Globus pallidus (tissue), 1 donor: ENCODE data around the gene JTB.

Source experiments
- DNase-seq: peaks from one replicate; pipeline ENCODE4 v3.0.0-alpha.2; 2015; ENCODE audit warnings: low spot score

Gene JTB

DNA sequence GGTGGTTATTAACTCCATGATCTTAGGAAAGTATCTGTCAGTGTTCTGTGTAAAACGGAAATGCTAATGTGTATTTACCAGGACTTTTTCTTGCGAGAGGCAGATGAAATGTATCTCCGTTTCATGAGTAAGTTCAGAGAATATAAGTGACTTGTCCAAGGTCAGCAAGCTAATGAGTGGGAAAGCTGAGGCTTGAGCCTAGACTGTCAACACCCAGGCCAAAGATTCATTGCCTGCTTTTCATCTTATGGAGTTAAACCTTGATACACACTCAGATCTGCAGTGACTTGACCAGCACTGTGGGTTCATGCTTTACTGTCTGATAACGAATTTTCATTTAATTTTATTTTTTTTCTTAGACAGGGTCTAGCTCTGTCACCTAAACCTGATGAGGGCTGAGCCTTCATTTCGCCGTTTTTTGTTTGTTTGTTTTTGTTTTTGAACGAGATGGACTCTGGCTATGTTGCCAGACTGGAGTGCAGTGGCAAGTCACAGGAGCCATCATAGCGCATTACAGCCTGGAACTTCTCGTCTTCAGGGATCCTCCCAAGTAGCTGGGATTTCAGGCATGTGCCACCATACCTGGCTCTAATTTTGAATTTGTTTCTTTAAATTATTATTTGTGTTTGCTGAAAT lies 918 bp upstream of the JTB start:
- no peak for DNase-seq

DNA sequence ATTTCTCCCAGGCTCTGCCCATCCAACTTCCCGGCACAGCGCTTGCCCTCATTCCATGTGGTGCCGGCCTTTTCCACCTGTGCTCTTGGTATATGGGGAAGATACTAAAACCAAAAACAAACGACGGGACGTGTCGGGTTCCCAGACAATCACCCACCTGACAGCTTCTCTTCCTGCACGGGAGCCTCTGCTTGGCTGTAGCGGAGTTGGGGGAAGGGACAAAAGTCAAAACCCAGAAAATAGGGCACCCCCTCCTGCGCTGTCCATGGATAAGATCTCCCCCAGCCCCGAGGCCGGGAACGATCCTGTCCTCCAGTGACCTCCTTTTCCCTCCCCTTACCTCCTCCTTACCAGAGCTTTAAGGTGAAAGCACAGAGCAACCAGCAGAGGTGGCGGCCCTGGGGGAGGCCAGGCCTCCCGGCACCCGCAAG lies 640 bp downstream of the JTB start:
- no peak for DNase-seq

DNA sequence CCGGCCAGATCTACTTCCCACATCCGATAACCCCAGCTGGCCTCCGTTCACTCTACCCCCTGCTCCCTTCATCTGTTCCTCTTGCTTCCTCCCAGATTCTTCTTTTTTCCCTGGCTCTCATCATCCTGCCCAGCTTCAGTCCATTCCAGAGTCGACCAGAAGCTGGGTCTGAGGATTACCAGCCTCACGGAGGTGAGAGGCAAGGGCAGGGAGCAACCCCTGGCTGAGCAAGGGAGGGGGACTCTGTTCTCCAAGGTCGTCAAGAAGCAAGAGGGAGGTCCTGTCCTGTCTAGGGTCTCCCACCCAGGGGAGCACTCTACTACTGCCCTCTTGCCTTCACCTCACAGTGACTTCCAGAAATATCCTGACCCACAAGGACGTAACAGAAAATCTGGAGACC lies 3.9 kb downstream of the JTB start:
- DNase-seq: no peak

DNA sequence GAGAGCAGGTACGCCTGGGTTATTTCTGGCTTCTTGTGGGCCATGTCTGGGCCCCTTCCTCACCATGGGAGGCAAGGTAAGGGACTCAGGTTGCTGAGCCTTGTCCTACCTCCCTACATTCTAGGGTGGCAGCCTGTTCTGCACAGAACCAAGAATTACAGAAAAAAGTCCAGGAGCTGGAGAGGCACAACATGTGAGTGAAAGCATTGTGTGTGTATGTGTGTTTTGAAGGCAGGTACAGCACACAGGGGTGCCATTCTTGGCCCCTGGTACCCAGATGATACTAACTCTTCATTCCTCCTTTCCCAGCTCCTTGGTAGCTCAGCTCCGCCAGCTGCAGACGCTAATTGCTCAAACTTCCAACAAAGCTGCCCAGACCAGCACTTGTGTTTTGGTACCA lies 4.4 kb downstream of the JTB start:
- no peak for DNase-seq

DNA sequence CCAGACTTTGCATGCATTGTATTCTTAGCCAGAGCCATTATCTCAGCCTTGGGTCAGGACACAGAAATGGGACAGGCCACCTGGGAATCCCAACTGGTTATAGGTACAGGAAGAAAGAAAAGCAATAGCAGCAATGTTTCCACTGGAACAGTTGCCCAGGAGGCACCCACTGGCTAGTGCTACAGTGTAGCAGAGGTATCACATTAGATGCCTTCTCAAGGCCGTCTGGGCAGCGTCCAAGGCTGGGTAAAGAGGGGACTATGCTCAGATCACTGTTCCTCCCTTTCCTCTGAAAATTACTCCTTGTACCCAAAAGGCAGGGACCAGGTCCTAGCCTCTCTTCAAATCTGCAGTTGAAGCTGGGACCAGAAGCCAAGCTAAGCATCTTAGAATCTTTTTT lies 7.1 kb downstream of the JTB start:
- no peak for DNase-seq

DNA sequence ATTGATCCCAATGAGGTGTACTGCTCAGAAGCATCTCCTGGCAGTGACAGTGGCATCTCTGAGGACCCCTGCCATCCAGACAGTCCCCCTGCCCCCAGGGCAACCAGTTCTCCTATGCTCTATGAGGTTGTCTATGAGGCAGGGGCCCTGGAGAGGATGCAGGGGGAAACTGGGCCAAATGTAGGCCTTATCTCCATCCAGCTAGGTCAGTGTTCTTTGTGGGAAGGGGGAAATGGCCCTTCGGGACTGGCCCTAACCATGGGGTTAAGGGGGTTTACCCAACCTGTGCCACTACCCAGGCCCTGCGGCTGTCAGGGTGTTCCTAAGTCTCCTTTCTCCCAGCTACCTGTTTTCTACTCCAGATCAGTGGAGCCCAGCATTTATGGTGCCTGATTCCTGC lies 8.5 kb downstream of the JTB start:
- no peak for DNase-seq

DNA sequence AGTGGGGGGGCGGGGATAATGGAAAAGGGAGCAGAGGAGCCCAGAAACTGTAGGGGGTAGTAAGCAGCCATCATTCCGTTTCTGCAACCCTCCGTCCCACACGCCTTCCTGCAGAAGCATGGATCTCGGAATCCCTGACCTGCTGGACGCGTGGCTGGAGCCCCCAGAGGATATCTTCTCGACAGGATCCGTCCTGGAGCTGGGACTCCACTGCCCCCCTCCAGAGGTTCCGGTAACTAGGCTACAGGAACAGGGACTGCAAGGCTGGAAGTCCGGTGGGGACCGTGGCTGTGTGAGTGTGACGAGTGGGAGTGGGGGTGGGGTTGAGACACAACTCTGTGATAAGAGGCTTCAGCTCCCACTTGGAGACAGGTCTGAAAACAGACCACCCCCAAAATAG lies 9.1 kb downstream of the JTB start:
- no peak for DNase-seq

DNA sequence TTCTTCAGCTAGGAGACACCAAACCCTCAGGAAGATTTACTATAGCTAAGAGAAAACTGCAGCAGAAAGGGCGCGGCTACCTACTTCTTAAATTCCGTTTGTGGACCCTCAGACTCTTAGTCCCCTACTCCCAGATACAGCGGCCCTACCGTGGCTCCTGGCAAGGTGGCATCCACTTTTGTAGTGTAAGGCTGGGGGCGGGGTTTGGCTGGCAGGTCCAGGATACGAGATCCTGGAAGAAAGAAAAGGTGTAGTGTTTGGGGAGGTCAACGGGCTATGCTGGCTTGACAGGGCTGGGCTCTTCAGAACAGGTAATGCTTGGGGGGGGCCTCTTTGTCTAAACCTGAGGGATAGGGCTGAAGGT lies 9.5 kb downstream of the JTB start:
- no peak for DNase-seq

DNA sequence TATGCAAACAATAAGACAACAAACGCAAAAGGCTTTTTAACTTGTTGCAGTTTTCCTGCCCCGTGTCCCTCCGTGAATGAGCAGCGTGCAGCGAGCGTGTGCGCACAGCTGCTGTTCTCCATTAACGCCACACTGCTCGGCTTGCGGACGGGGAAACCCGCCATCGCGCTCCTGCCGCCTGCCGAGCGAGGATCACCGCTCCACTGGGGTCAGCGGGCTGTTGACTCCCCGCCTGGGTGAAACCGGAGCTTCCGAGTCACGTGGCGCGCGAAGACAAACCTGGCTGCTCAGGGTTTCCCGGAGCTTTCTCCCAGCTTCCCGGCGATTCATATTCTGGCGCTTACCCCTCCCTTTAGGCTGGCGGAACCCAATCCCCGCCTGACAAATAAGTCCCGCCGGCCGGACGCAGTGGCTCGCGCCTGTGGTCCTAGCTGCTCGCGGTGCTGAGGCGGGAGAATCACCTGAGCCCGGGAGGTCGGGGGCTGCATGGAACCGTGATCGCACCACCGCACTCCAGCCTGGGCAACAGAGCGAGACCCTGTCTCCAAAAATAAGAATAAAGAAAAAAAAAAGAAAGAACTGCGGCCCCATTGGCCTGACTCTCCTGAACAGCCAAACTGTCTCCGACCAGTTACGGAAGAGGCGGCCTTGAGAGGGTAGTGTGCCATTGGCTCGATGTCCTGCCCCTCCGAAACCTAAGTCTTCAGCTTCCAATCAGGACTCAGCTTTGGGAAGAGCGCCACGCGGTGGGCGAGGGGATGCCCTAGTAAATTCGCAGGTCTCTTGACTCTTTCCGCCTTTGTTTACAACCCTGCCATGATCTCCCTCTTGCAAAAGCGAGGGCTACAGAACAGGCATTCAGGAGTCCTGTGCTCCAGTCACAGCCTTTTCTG lies 10.1 kb downstream of the JTB start, which contains the start of gene CREB3L4:
CREB3L4 (plus strand) TSS at position 796 of the 893 bp plus-strand sequence. CDS start 624 bp downstream, outside the sequence.
- peak; percentile 98 for DNase-seq

DNA sequence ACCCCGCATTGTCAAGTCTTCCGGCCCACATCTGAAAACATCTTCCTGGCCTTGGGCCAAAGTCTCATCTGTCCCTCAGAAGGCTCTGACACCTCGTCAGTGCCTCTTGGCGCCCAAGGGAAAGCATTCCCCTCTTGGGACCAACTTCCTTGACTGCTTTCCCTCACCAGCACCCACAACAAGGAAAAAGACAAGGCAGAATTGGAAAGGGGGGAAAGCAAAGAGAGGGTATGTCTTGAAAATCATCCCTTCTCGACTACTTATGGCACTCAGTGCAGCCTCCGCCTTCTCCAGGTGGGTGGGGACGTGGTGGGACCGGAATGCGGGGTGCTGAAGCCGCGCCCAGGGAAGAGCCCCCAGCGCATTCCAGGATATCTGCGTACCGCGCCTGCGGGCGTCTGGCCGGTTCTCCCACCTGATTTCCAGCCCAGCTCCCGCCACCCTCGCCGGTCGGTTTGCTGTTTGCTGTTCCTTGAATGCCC lies 13.6 kb downstream of the JTB start:
- no peak for DNase-seq

DNA sequence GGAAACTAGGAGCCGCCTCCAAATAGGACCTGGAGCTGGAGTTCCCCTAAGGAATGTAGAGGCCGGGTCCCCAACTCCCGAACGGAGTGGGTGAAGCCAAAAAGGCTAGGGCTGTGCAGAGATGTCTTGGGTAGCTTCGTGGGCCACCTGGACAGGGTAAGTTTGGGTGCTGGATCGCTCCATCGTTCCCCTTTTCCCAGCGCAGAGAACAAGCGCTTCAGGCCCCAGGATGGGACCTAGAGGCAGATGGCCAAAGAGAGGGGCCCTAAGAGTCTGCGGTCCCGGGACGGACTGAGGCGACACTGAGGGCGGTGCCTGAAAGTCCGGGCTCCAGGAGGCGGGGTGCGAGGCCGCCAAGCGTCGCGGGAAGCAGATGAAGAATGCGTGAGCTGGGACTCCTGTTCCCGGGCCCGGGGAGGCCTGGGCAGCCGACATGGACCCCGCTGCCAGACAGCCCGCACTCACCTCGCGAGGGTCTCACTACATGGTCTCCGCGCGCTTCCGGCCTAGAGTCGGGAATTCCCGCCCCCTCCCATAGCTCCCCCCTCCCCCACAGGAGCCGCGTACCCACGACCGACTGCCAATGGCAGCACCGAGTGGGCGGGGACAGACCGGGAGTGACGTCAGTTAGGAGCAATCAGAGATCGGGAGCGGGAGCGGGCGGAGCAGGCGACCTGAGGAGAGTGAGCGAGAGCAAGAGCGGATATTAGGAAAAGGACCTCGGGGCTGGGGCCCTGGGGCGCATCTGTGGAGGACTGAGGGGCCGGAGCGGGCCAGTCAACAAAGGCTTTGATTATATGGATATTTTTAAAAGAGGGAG lies 14.2 kb downstream of the JTB start, which contains the start of gene SLC39A1:
SLC39A1 (minus strand) TSS at position 508 of the 820 bp plus-strand sequence. CDS start 822 bp downstream, outside the sequence.
- peak; percentile 99 for DNase-seq

DNA sequence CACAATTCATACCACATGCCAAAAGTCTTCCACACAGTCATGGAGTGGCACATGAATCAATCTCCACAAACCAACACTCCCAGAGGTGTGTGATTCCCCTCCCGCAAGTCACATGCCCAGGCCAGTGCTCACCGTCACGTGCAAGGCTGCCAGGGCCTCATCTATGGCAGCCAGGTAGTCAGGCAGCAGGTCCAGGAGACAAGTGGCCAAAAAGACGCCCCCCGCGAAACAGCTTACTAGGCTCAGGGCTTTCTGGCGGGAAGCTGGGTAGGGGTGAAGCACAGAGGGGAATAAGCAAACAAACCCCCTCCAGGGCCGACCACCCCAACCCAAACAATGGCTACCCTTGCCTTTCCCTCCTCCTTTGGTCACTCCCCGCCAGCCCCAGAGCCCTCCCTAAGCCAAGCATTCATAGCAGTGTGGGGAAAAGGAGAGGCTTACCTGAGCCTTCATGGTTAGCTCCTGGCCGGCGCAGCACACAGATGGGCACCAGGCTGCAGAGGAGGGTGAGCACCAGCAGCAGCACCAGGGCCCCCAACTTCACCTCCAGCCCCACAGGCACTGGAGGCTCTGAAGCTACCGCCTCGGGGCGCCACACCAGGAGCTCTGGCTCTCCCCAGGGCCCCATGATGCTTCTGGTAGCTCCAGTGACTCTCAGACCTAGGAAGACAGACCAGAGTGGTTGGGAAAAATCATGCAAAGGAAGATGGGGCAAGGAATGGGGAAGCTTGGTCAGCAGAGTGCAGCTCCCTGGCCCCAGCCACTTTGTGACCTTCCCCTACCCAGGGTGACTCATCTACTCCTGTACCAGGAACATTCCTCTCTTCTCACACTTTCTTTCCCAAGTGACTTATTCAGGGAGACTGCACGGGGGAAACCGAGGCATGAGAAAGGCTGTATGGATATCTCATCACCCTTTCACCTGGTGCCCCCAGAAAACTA lies 15.1 kb downstream of the JTB start:
- no peak for DNase-seq

DNA sequence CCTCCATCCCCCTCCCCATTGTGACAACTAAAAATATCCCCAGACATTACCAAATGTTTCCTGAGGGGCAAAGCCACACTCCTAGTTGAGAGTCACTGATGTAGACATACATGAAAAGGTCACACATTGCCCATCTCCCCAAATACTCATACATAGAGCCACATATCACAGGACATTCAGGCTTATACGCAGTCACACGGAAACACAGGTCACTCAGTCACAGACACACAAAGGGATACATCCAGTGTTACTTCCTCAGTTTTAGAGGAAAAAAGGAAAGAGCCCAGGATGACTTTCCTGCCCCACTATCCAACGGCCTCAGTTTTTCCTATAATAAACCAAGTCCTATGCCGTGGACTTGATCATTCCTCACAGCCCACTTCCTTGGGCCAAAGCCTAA lies 16.1 kb downstream of the JTB start:
- DNase-seq: no peak

DNA sequence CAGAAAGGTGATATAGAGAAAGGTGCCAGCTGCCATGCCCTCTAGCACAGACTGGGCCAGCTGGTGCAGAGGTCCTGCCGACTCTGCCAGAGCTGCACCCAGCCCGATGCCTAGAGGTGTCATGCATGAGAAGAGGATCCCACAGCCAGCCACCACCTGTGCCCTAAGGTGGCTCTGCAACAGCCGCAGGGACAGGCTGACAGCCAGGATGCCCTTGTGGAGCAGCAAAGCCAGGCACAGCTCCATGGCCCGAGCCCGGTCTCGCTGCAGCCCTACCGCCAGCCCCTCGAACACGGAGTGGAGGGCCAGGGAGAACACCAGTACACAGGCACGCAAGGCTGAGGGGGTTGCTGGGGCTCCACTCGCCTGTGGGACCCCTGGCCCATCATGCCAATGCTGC lies 17.3 kb downstream of the JTB start:
- DNase-seq: no peak

DNA sequence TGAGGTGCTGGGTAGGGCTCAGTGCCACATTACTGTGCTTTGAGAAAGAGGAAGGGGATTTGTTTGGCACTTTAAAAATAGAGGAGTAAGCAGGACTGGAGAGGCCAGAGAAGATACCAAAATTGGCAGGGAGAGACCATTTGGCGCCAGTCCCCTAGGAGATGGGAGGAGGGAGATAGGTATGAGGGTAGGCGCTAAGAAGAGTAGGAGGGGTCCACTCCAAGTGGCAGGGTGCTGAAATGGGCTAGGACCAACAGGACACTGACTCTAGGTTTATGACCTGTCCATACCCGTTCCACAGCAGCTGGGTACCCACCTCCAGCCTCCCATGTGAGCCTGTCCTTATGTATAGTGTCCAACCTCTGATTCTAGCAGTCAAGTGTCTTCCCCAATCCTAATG lies 18.0 kb downstream of the JTB start:
- no peak for DNase-seq

DNA sequence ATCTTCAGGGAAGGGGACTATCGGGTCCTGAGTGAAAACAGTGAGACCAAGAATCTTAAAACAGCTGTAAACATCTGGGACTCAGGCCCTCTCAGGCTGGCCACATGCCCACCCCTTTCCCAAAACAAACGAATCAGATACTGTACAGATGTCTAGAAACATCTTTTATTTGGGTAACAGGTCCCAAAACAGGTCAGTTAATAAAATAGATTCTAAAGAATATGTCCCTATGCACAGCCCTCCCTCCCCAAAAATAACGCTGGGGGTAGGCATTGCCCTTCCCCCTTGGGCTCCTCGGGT lies 18.6 kb downstream of the JTB start:
- no peak for DNase-seq

DNA sequence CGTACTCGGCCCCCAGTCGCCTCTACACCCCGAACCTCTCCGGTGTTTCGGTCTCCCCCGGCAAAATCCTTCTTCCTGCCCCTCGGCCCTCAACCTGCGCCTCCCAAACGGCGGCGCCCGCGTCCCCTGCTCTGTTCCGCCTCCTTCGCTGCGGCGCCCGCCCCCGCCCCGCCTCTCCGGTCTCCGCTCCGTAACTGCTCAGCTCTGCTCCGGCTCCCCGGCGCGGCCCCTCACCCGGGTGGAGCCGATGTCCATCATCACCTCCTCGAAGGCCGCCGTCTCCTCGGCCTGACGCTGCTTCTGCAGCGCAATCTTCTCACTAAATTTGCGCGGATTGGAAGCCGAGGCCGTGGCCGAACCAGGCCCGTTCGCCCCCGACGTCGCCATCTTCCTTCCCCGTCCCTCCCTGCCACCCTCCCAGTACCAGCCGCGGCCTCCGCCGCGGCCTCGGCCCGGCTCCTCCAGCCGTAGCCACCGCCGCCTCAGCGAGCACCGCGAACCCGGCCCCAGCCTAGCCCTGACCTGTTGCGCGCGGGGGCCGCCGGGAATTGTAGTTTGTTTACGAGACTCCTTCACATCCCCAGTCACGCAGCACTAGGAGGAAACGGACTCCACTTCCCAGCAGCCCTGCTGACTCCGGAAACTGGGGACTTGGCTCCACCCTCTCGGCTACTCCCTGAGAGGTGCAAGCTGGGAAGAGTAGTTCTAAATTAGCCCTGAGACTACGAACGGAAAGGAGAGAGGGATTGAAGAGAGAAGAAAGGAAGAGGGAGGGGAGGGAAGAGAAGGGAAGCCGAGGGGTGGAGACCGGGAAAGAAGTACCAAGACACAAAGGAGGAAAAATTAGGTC lies 19.1 kb downstream of the JTB start, which contains the start of gene CRTC2:
CRTC2 (minus strand) TSS at position 502 of the 850 bp plus-strand sequence; CDS start at position 387, 115 bp downstream.
- DNase-seq: peak; percentile 98

DNA sequence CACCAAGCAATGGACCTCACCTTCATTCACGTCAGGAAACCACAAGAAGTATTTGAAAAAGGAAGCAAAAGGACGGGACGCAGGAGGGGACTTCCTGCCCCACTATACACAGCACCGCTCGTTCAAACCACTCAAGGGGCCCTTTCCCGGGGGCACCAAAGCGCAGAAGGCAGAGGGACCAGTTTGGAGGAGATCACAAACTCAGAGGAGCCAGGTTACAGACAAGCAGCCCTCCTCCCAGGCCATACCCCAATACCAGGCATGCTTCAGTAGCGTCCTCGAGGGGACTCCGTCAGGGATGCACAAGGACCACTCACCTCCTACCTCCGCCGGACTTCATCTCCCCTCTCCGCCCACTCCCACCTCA lies 19.7 kb downstream of the JTB start:
- DNase-seq: no peak

DNA sequence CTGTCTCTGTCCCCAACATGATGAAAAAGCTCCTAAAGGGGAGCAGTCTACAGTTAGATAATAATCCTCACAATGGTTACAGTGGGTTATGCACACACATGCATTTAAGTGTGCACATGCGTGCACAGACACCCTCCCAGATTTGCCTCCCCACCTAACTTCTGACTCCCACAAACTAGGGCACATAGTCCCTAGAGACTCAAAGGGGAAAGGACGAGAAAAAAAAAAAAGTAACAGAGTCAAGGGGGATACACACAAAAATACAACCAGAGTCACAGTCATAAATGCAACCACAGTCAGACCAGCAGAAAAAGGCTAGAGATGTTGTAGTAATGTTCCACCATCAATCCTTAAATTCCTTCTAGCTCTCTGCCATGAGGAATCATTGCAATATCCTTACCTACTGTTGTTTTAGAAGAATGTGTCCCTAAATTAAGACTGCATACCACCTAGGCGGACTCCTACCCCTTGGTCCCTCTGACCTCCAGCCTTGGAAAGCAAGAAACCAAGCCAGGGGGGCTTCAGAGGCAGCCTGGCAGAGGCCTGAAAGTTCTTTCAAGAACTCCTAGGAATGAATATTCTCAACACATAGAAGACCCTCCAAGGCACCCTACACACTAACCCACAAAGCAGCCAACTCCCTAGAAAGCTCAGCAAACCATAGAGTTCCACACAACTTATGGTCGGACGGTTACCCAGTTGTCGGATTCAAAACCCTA lies 20.3 kb downstream of the JTB start:
- DNase-seq: no peak

DNA sequence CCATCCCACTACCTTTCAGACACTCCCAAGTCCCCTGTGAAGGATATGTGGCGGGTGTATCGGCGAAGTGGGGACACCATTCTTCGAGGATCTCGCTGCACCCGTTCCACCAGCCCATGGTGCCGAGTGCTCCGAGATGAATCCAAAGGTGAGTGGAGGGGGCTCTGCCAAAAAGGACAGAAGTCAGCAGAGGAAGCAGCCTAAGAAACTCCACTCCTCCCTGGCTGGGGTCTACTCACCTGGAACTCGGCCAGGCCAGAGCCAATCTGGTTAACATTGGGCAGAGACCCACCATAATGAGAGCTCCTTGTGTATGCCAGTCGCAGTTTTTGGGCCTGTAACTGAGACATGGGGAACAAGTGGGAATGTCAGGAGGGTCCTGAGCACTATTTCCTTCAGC lies 22.6 kb downstream of the JTB start:
- no peak for DNase-seq
